M059J (cell line): Measurements from ENCODE around the gene HMGB2. TPM values are rescaled to one million over a fixed set of nuclear protein-coding genes. Genes with fewer than 3 reads are reported as not detected.

Source experiments
- DNase-seq: peaks from one replicate; pipeline ENCODE4 v3.0.0-alpha.2; 2012; ENCODE audit warnings: low read depth
- total RNA-seq: library from RNA; depleted of rRNA; stranded (reverse); fragments of >200 nt; shearing (Covaris generic); gene quantifications from 2 replicates; pipeline ENCODE4 v1.2.3, GENCODE V29; 2014

HMGB2 gene
- total RNA-seq, 1 experiment from 2014 or later, result 224 TPM

DNA sequence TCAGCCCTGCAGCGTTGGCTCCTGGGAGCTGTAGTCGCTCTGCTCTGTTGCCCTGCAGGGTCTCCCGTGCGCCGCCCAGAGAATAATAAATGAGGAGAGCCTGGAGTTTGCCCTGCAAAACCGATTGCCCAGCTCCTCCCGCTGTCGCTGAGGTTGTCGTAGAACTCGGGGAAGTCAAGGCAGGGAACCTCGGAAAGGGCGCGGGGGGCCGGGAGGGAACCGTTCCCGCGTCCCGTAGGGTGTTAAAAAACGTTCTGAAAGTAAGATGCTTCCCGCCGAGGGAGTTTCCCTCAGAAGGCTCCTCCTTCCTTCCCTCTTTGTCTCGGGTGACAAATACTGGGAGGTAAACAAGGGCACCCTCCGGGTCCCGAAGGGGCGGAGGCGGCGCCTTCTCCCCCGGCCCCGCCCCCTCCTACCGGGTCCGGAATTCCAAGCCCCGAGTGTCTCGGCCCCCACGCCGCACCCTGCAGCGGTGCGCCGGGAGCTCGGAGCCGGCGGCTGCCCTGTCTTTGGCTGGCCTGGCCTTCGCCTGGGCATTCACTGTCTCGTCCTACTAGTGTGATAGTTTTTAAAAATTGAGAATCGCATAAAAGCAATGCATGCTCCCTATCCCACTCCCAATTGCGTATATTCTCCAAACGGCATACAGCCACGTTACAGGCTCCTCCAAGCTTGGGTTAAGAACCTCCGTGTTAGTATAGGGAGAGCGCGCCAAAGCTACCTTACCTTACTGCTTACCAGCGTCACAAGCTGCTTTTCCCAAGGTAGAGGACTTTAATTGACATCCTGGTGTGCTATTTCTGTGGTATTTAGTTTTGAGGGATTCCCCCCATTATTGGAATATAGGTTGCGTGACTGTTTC lies 964 bp upstream of the HMGB2 start:
- peak; percentile 90 for DNase-seq

DNA sequence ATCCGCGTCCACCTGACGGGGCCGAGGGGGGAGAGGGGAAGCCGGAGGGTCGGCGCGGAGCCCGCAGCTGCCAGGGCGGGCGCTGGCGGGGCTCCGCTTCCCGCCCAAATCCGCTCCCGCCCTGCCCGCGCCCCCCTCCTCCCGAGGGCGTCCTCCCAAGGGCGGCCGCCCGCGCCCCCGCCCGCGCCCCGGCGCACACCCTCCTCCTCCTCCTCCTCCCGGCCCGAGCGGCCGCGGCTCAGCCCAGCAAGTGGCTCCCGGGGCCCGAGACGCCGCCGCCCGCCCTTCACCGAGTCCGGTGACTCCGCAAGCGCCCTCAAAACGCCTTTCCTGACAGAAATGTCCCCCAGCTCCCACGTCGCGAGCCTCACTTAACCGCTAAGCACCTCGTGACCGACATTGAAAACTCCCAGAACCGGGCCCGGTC lies 487 bp downstream of the HMGB2 start:
- DNase-seq, result peak; percentile 27

DNA sequence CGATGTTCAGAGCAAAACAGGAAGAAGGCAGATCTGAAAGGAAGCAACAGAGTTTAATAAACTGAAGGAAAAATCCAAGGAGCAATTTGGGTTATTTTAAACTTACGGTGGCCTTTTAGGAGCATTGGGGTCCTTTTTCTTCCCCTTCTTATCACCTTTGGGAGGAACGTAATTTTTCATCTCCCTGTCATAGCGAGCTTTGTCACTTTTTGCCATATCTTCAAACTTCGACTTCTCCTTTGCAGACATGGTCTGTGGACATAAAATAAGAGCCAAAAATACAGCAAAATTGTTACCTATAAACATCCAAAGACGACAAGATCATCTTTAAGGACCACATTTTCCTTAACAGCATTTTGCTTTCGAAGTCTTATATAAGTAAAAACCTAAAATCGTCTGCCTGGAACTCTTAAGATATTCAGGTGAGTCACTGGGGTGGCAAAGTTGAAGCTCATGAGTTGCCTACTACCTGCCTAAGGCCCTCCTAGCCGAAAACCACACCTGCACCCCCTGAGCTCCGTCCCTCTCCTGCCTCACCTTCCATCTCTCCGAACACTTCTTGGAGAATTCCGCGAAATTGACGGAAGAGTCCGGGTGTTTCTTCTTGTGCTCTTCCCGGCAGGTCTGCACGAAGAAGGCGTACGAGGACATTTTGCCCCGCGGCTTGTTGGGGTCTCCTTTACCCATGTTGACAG lies 1.0 kb downstream of the HMGB2 start:
- DNase-seq, result peak; percentile 31

DNA sequence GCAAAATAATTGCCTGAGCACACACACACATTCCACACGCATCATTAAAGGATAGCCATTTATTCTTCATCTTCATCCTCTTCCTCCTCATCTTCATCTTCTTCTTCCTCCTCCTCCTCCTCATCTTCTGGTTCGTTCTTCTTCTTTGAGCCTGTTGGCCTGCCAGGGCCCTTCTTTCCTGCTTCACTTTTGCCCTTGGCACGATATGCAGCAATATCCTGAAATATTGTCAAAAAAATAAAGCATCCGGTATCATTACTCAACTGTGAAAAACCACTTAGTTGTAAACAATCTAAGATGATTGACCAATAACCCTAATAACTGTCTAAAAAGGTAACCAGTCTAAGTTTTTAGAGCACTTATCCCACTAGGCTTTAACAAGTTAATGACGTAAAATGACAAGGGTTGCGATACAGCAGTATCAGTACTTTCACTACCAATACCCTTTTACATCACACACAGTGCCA lies 2.1 kb downstream of the HMGB2 start:
- peak; percentile 17 for DNase-seq

DNA sequence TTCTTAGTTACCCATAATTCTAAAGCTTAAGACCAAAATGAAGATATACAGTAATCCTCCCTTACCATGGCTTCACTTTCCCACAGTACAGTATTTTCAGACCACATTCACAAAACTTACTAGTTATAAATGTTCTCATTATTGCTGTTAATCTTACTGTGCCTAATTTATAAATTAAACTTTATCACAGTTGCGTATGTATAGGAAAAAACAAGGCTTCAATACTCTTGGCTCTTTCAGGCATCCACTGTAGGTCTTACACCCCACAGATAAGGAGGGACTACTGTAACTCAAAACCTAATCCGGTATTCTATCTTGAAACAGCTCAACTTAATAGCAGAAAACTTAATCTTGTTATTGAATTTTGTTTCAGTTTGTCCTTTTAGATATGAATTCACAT lies 3.6 kb downstream of the HMGB2 start:
- no peak for DNase-seq

DNA sequence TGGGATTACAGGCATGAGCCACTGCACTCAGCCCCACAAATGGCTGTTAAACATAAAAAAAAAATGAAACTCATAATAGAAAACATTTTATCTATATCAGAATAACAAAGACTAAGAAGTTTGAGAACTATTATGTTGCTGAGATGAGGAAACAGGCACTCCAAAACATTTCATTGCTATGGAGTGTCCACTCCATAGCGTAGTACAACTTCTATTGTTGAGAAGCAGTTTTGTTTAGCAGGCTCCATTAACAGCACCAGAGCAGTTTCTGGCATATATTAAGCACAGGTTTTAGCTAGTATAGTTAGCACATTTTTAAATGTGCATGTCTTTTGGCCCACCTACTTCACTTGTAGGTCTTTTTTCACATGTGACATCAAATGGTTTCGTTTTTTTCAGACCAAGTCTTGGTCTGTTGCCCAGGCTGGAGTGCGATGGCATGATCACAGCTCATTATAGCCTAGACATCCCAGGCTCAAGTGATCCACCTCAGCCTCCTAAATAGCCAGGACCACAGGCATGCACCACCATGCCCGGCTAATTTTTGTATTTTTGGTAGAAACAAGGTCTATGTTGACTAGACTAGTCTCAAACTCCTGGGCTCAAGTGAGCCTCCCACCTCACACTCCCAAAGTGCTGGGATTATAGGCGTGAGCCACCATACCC lies 5.8 kb downstream of the HMGB2 start:
- DNase-seq, result peak; percentile 25

DNA sequence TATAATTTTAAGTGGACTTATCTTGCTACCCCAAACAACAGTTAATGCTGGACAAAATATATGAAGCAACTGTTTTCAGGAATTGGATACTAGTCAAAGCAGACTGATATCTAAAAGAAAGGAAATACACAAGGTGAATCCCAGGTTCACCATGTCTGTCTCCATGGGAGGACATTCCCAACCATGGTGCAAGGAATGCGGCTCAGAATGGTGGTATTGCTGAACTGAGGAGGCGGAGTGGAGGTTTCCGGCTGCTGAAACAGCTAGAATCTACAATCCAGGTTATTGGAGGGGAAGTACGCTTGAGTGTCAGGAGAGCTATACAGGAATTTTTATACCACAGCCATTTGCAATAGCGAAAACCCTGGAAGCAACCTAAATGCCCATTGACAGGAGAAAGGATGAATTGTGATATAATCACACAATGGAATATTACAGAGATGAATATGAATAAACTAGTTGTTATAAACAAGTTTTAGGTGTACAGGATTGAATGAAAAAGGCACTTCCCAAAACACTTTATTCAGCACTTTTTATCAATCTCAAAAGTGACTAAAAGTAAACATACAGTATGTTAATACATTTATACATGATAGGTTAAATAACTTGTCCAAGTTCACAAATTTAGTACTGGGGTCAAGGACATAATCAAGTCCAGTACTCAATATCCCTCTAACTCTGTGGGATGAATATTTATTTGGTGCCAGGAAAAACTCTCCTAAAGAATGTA lies 9.0 kb downstream of the HMGB2 start:
- no peak for DNase-seq

DNA sequence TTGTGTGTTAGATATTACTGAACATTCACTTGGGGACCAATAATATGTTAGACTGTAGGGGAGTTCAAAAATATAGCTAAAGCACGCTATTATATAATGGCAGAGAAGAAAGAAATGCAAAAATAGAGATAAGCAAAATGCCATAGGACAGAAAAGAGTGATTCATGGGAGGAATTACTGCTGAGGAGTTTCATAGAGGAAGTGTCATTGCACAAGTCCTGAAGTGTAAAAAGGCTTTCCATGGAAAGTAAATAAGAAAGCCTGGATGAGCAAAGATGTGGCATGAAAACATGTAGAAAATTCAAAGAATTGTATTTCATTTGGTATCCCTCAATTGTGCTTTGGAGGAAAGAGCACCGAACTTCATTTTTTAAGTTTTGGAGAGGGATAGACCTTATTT lies 14.5 kb downstream of the HMGB2 start:
- DNase-seq, result no peak

DNA sequence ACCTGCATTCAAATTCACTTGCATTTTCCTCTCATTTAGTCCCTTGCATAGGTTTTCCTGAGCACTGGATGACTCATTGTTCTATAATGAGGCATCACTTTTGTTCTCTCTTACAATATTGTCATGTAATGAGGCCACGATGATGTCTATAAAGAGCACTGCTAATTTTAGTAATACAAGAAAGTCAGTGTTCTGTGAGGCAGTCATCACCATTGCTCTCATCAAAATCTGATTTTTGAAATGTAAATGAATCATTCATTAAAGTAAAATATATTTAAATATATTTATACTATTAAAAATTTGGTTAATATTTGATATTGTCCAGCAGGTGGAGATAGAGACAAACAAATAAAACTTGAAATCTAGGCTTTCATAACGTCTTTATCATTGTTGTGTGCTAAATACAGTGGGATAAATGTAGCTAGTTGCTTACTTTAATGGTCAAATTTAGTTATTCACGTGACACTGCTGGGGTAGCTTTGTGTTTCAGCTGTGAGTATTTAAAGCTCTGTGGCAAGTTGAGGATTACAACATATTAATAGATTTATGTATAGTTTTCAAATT lies 15.4 kb downstream of the HMGB2 start:
- DNase-seq, result peak; percentile 49

DNA sequence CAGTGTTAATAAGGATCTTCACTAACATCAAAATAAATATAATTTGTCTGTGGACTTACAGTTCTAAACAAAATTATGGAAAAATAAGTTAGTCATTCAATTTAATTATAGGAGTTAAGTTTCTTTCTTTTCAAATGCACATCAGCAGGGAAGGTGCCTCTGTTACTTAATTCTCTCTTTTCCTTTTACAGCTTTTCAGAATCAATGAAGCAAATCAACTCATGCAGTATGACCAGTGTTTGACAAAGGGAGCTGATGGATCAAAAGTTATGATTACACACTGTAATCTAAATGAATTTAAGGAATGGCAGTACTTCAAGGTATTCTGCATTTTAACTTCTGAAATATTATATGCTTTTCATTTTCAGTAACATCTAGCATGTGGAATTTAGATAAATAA lies 15.9 kb downstream of the HMGB2 start:
- no peak for DNase-seq

DNA sequence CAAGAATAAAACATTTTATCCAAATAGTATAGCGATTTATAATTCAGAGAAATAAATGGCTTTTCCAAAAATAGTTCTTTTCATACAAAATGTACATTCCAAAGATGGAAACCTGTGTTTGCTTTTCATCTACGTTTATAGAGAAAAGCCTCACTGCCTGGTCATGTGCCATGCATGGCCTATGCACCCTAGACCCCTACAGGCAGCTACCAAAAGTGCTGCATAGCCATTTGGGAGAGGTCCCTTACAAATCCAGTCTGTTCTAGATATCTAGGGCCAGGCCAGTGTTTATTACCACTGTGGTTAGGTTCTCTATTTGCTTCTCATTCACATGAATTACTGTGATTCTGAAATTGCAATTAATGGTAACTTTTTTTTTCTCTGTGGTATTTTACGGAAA lies 17.2 kb downstream of the HMGB2 start:
- no peak for DNase-seq

DNA sequence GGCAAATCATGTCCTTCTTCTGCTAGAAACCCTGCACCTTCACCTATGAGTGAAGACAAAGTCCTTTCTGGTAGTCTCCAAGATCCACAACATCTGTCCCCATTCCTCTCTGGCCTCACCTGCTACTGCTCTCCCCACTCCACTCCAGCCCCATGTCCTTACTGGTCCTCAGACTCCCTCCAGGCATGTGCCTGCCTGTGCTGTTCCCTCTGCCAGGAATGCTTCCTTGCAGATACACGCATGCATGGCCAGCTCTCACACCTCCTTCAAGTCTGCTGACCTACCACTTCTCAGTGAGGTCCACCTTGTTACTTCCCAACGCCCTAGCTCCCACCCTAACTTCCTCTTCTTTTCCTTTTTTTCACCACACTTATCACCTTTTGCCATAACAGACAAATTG lies 18.1 kb downstream of the HMGB2 start:
- DNase-seq, result no peak

DNA sequence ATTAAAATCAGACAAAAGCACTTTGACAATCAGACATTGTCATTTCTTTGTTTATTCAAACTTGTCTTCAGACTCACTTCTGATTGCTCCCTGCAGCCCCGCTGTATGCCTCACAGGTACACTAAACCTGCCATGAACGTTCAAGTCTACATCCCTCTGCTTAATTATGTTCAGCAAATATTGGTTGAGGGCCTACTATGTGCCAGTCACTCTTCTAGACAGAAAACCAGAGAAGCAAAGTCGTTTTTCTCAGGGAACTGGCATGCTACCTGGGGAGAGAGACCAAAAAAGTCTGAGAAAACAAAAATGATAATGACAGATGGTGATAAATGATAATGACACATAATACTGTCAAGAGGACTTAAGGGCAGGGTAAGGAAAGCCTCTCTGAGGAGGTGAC lies 19.4 kb downstream of the HMGB2 start:
- DNase-seq, result no peak

DNA sequence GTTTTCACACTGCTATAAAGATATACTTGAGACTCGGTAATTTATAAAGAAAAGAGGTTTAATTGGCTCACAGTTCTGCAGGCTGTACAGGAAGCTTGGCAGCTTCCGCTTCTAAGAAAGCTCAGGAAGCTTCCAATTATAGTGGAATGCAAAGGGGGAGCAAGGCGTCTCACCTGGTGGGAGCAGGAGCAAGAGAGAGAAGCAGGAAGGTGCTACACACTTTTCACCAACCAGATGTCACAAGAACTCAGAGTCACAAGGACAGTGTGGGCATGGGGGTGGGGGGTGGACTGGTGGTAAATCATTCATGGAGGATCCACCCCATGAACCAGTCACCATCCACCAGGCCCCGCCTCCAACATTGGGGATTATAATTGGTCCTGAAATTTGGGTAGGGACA lies 22.8 kb downstream of the HMGB2 start:
- DNase-seq, result no peak

DNA sequence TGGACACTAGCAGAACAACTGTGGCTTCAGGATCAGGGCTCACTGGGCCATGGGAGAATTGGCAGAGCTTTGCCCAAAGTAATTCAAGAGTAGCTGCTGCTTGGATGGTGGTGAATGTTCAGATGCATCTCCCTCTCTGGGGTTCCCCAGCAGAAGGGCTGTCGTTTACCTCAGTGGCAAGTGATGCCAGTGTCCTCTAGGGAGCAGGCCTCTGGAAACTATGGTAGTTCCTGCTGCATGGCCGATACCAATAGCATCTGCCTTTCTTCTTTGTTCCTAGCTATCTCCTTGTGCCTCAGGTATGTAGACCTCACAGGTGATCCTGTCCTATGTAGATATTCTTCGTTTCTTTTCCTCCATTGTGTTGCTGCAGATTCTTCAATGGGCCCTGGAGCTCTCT lies 26.4 kb downstream of the HMGB2 start:
- DNase-seq, result no peak

DNA sequence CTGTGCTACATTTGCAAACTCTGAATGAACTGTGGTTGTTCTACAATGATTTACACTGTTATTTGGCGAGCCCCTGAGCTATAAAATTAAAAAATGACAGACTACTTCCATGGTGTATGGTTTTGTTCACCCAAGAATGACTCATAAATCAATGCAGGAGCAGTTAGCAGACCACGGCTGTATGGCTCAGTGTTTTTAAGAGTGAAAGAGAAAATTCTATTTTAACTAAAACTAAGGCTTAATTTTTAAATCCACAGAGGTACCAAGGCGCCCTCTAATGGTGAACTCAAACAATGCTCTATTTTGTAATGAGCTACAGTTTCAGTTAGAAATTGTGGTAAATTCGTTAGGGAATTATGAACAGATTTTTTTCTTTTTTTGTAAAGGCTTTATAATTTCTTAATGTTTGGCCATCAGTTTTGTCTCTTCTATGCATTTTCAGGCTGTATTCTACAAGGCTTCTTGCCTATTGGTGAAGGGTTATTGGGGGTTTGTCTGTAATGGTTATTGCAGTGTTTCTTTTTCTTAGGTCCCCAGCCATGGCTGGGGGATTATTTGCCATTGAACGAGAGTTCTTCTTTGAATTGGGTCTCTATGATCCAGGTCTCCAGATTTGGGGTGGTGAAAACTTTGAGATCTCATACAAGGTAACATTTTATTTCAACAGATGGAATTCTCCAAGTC lies 32.5 kb downstream of the HMGB2 start:
- peak; percentile 53 for DNase-seq

DNA sequence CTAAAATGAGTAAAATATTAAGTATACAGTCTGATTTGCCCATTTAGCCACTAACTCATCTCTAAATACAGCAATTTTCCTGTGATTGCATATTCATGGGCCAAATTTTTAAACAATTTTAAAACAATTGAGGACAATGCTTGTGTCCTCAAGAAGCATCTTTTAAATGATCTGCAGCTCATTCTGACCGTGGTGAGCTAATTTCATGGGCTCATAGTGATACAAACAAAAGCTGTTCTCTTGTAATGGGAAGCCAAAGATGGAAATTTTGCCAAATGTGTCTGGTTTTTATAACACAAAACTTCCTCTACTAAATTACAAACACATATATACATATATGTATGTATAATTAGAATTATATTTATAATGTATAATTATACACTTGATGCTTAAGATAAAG lies 39.7 kb downstream of the HMGB2 start:
- DNase-seq, result no peak

DNA sequence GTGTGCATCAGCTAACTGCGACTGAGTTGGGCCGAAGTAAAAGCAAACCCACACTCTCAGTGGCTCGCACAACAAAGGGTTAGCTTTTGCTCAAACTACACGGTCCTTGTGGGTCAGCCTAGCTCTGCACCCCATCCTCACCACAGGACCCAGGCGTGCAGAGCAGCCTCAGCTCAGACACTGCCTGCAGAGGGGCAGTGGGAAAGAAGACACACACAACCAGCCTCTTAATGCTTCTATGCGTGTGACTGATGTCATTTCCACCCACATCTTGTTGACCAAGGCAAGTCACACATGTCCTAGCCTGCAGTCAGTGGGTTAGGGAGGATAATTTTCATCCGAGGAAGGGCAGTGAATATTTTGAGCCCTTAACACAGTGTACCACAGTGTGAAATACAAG lies 40.5 kb downstream of the HMGB2 start:
- no peak for DNase-seq

DNA sequence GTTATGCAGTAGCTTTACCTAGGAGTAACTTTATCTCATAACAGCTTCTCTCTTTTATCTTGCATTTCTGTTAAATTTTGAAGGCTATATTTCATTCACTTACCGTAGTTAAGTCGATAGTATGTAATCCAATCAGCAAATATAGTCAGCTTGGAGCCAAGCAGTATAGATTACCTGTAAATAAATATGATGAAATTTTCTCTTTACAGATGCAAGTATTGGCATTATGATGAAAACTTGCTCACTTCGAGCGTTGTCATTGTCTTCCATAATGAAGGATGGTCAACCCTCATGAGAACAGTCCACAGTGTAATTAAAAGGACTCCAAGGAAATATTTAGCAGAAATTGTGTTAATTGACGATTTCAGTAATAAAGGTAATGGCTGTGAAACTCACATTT lies 42.3 kb downstream of the HMGB2 start:
- DNase-seq, result no peak

DNA sequence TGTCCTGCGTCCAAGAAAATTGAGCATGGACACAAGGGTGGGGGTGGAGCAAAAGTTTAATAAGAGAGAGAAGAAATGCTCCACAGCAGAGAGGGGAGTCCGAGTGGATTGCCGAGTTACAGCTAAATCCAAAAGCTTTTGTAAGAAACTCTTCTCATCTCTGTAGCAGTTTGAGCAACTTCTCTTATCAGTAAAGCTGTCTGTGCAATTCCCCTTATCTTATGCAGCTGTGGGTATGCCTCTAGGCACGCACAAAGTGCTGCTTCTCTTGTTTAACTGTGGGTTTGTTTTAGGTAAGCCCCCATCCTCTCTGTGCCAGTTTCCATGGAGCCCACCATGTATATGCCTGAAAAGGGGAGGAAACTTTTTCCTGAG lies 44.8 kb downstream of the HMGB2 start:
- no peak for DNase-seq

DNA sequence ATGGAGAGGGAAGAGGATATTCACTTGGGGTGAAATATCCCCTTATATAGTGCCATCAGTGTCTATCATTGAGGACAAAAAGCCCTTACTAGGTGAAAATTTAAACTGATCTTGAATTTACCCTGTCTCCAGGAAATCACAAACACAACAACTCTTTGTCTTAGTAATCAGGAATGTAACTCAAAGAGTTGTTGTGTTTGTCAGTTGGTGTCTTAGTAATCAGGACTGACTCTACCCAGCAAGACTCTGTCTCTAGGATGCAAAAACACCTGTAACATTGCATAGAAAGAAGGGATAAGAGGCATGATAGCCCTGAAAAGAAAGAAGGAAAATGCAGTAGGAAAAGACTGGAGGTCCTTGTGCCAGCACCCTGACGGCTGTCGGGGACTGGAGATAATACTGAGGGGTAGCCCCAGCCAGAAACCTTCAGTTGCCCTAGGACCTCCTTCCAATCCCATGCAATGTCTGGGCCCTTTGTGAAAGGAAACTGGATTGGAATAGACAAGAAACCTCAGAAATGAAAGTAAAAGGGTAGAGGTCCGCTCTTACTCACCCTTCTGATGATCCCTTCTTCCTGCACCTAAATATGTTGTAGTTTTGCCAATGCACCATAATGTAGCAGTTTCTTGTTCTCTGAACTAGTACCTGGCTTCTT lies 45.3 kb downstream of the HMGB2 start:
- peak; percentile 28 for DNase-seq
